ENCODE results near the gene TEX19. TPM values are rescaled to one million over a fixed set of nuclear protein-coding genes. Genes with fewer than 3 reads are reported as not detected.
A peak's percentile ranks its signal among the peaks of the same experiment; 100 is the strongest.

TEX19 gene
- total and polyA plus RNA-seq, 9 of the 15 experiments (the other 6 are each of a cell fraction or from before 2014, with no cell fraction given), result 0.10 to 4.9 (median 1.9) TPM

GRCh38 chr17:82367724-82368524 lies 8.9 kb downstream of the TEX19 start (continued):
- TF ChIP-seq GTF3C2 (IDR thresholded peaks at IDR 0.05; ENCODE audit: borderline replicate concordance, extremely low read depth, insufficient read length) (no peak), MAFK (IDR thresholded peaks at IDR 0.05; ENCODE audit: low read length) (peak; percentile 1; the same call in 1 of the 2 replicates), RFX7 (CRISPR knock-in tag; IDR thresholded peaks at IDR 0.05) (no peak), NCOA4 (IDR thresholded peaks at IDR 0.05; ENCODE audit: partially characterized antibody) (no peak), SRSF9 (IDR thresholded peaks at IDR 0.05; ENCODE audit: borderline replicate concordance, low read depth, low read length) (no peak), PHTF2 (CRISPR knock-in tag; IDR thresholded peaks at IDR 0.05) (no peak), ZNF324 (CRISPR knock-in tag; IDR thresholded peaks at IDR 0.05) (no peak), ZKSCAN3 (CRISPR knock-in tag; IDR thresholded peaks at IDR 0.05) (no peak), MEF2A (IDR thresholded peaks at IDR 0.05; ENCODE audit: control insufficient read depth, low read depth, low read length) (no peak), MLLT1 (IDR thresholded peaks at IDR 0.05) (peak in 1 of 2 experiments; percentile 96; a peak in 2 of 4 replicates), ZNF436 (CRISPR knock-in tag; IDR thresholded peaks at IDR 0.05) (no peak), ESRRB (CRISPR knock-in tag; IDR thresholded peaks at IDR 0.05; ENCODE audit: borderline replicate concordance) (no peak), PRMT5 (CRISPR knock-in tag; IDR thresholded peaks at IDR 0.05) (no peak), MXD1 (CRISPR knock-in tag; IDR thresholded peaks at IDR 0.05; ENCODE audit: borderline replicate concordance, poor library complexity, severe bottlenecking) (no peak), MBD1 (CRISPR knock-in tag; IDR thresholded peaks at IDR 0.05) (no peak), HES1 (IDR thresholded peaks at IDR 0.05; ENCODE audit: low read depth) (no peak), PCBP1 (IDR thresholded peaks at IDR 0.05; ENCODE audit: low read depth, low read length, poor library complexity, severe bottlenecking) (no peak), ZNF311 (CRISPR knock-in tag; IDR thresholded peaks at IDR 0.05) (no peak), MBD2 (IDR thresholded peaks at IDR 0.05; ENCODE audit: borderline replicate concordance, low read depth) (peak; percentile 98), MED1 (CRISPR knock-in tag; IDR thresholded peaks at IDR 0.05; ENCODE audit: borderline replicate concordance) (no peak), ZNF23 (CRISPR knock-in tag; IDR thresholded peaks at IDR 0.05) (no peak)
